ENCODE results near the gene FLT4.

FLT4 gene

GRCh38 chr5:180643191-180643851 lies 6.1 kb downstream of the FLT4 start:
- no peak for DNase-seq (ENCODE audit: low spot score)
- FAIRE-seq: no peak

GRCh38 chr5:180642779-180643178 lies 6.6 kb downstream of the FLT4 start:
- FAIRE-seq: no peak

GRCh38 chr5:180642181-180642775 lies 7.1 kb downstream of the FLT4 start:
- FAIRE-seq (no peak), DNase-seq (ENCODE audit: low spot score) (no peak)

More at GRCh38 chr5:180642779-180643178, 6.6 kb downstream of the FLT4 start:
- no peak for DNase-seq (ENCODE audit: low spot score)

- DNase-seq (ENCODE audit: low spot score) (no peak), FAIRE-seq (no peak)
These were observed 7.9 kb downstream of the FLT4 start for GRCh38 chr5:180641566-180641900.

GRCh38 chr5:180640861-180641565 lies 8.4 kb downstream of the FLT4 start:
- DNase-seq (ENCODE audit: low spot score): no peak
- FAIRE-seq: no peak

GRCh38 chr5:180640611-180640860 lies 8.9 kb downstream of the FLT4 start:
- no peak for FAIRE-seq
- DNase-seq (ENCODE audit: low spot score): no peak

- FAIRE-seq (no peak), DNase-seq (ENCODE audit: low spot score) (no peak)
These were observed 9.4 kb downstream of the FLT4 start for GRCh38 chr5:180639741-180640610.

- DNase-seq (ENCODE audit: low spot score) (no peak), FAIRE-seq (no peak)
These were observed 10.1 kb downstream of the FLT4 start for GRCh38 chr5:180639287-180639686.

- FAIRE-seq (no peak), DNase-seq (ENCODE audit: low spot score) (no peak)
These were observed 11.3 kb downstream of the FLT4 start for GRCh38 chr5:180637962-180638680.

GRCh38 chr5:180636403-180637075 lies 12.9 kb downstream of the FLT4 start:
- DNase-seq (ENCODE audit: low spot score): peak; percentile 22
- FAIRE-seq: no peak

- no peak for DNase-seq (ENCODE audit: low spot score)
- FAIRE-seq: no peak
These were observed 13.4 kb downstream of the FLT4 start for GRCh38 chr5:180636016-180636402.

GRCh38 chr5:180633283-180634177 lies 15.9 kb downstream of the FLT4 start:
- DNase-seq (ENCODE audit: low spot score): no peak
- no peak for FAIRE-seq

GRCh38 chr5:180632768-180633167 lies 16.6 kb downstream of the FLT4 start:
- FAIRE-seq (no peak), DNase-seq (ENCODE audit: low spot score) (no peak)

- FAIRE-seq (no peak), DNase-seq (ENCODE audit: low spot score) (no peak)
These were observed 17.6 kb downstream of the FLT4 start for GRCh38 chr5:180631549-180632383.

- no peak for DNase-seq (ENCODE audit: low spot score)
- FAIRE-seq: no peak
These were observed 19.0 kb downstream of the FLT4 start for GRCh38 chr5:180630426-180630825.

GRCh38 chr5:180629831-180630382 lies 19.5 kb downstream of the FLT4 start:
- FAIRE-seq: no peak

GRCh38 chr5:180628827-180629750 lies 20.3 kb downstream of the FLT4 start:
- FAIRE-seq: no peak
- DNase-seq (ENCODE audit: low spot score): no peak

More at GRCh38 chr5:180629831-180630382, 19.5 kb downstream of the FLT4 start:
- no peak for DNase-seq (ENCODE audit: low spot score)

- DNase-seq (ENCODE audit: low spot score): no peak
- no peak for FAIRE-seq
These were observed 21.2 kb downstream of the FLT4 start for GRCh38 chr5:180628211-180628610.

Measured in RCC 7860 (cell line).